ENCODE results near the gene AVL9. TPM values are rescaled to one million over a fixed set of nuclear protein-coding genes. Genes with fewer than 3 reads are reported as not detected.
A peak's percentile ranks its signal among the peaks of the same experiment; 100 is the strongest.

The AVL9 gene
- total RNA-seq, 1 donor from 2014 or later, result 24.9 TPM

- no peak for ATAC-seq
Measured at GRCh38 chr7:32535162-32535702, 39.9 kb downstream of the AVL9 start.

- ATAC-seq, result no peak
Measured at GRCh38 chr7:32536016-32536415, 40.7 kb downstream of the AVL9 start.

- no peak for ATAC-seq
Measured at GRCh38 chr7:32536585-32536984, 41.3 kb downstream of the AVL9 start.

- ATAC-seq, result no peak
Measured at GRCh38 chr7:32537760-32538159, 42.5 kb downstream of the AVL9 start.

GRCh38 chr7:32539366-32539765, 44.1 kb downstream of the AVL9 start:
- no peak for ATAC-seq

GRCh38 chr7:32539919-32540531, 44.7 kb downstream of the AVL9 start:
- no peak for ATAC-seq

GRCh38 chr7:32542595-32542994, 47.3 kb downstream of the AVL9 start:
- ATAC-seq, result no peak

- ATAC-seq, result no peak
Measured at GRCh38 chr7:32559480-32559879, 64.2 kb downstream of the AVL9 start.

- ATAC-seq, result no peak
Measured at GRCh38 chr7:32560075-32560474, 64.8 kb downstream of the AVL9 start.

- ATAC-seq, result no peak
Measured at GRCh38 chr7:32561613-32562012, 66.3 kb downstream of the AVL9 start.

GRCh38 chr7:32564542-32564941, 69.3 kb downstream of the AVL9 start:
- no peak for ATAC-seq

GRCh38 chr7:32569388-32570289, 74.3 kb downstream of the AVL9 start:
- no peak for ATAC-seq

- ATAC-seq, result no peak
Measured at GRCh38 chr7:32573110-32573687, 77.9 kb downstream of the AVL9 start.

GRCh38 chr7:32574626-32575025, 79.3 kb downstream of the AVL9 start:
- ATAC-seq, result no peak

GRCh38 chr7:32577421-32577820, 82.1 kb downstream of the AVL9 start:
- no peak for ATAC-seq

- no peak for ATAC-seq
Measured at GRCh38 chr7:32579776-32580175, 84.5 kb downstream of the AVL9 start.

- ATAC-seq, result no peak
Measured at GRCh38 chr7:32580646-32581045, 85.4 kb downstream of the AVL9 start.

- no peak for ATAC-seq
Measured at GRCh38 chr7:32582036-32582435, 86.7 kb downstream of the AVL9 start.

- no peak for ATAC-seq
Measured at GRCh38 chr7:32583791-32584190, 88.5 kb downstream of the AVL9 start.

GRCh38 chr7:32586291-32587221, 91.3 kb downstream of the AVL9 start:
- peak; percentile 32 for ATAC-seq

- ATAC-seq, result no peak
Measured at GRCh38 chr7:32587411-32587948, 92.2 kb downstream of the AVL9 start.

GRCh38 chr7:32588657-32589056, 93.4 kb downstream of the AVL9 start:
- ATAC-seq, result no peak

All from esophagus mucosa (tissue), 1 donor.